AG09319 (cell line): ENCODE measurements around the gene ANKRD44.
"Not testable (repeated sequence)": the region's sequence is repeated elsewhere in the genome, so short reads cannot be mapped to it uniquely, and the experiment has no call there.

ENCODE experiments used
- DNase-seq: peaks from one replicate; pipeline ENCODE4 v3.0.0-alpha.2; 2010; ENCODE audit warnings: low read depth; ENCODE audit errors: extremely low read depth
- CTCF ChIP-seq: IDR thresholded peaks from 2 replicates; pipeline ENCODE4 v1.5.1; 2011; ENCODE audit warnings: low read depth, mild to moderate bottlenecking, inconsistent platforms, low read length, moderate library complexity

Gene ANKRD44

GRCh38 chr2:197010200-197011020 is 300.2 kb downstream of the ANKRD44 start:
- no peak for TF ChIP-seq CTCF
- no peak for DNase-seq

- not testable (repeated sequence) for DNase-seq
Measured at GRCh38 chr2:197008741-197009341, 301.7 kb downstream of the ANKRD44 start.

- TF ChIP-seq CTCF: no peak
- no peak for DNase-seq
Measured at GRCh38 chr2:197007716-197008628, 302.6 kb downstream of the ANKRD44 start.

- TF ChIP-seq CTCF: no peak
- DNase-seq: no peak
Measured at GRCh38 chr2:197001921-197002320, 308.7 kb downstream of the ANKRD44 start.

GRCh38 chr2:196995757-196996314 is 314.7 kb downstream of the ANKRD44 start:
- DNase-seq: no peak
- no peak for TF ChIP-seq CTCF

GRCh38 chr2:196994764-196995163 is 315.8 kb downstream of the ANKRD44 start:
- no peak for TF ChIP-seq CTCF
- DNase-seq: no peak

GRCh38 chr2:196993617-196994016 is 317.0 kb downstream of the ANKRD44 start:
- DNase-seq: no peak
- no peak for TF ChIP-seq CTCF
